GM12878 (cell line): ENCODE data around the gene CD52. TPM values are rescaled to one million over a fixed set of nuclear protein-coding genes. Genes with fewer than 3 reads are reported as not detected.

Source experiments
- ATAC-seq: fragments of 200-7000 bp; cut with Tn5 transposase; 3 replicates; pipeline ENCODE4 v1.9.1; 2020; ENCODE audit warnings: mild to moderate bottlenecking, moderate library complexity
- BruUV-seq: library from RNA; stranded (reverse); fragments of 400-500 nt; replicated peaks from 2 replicates; lab custom pipeline; 2021; lab: Mats Ljungman, UMichigan
- CTCF ChIA-PET: fragments of 300-600 bp; sonication (Branson Sonifier 250); formaldehyde crosslinking; extraction: SDS; loops from one replicate; lab custom pipeline; 2021; ENCODE audit warnings: inconsistent platforms; lab: Yijun Ruan, JAX
- POLR2A ChIA-PET: fragments of 350-600 bp; formaldehyde crosslinking; extraction: SDS; loops from one replicate; lab custom pipeline; 2021; ENCODE audit warnings: inconsistent platforms; lab: Charles Lee
- RAD21 ChIA-PET: fragments of 300-600 bp; sonication (Branson Sonifier 250); formaldehyde crosslinking; loops from one replicate; lab custom pipeline; 2023; ENCODE audit warnings: antibody characterized with exemption; ENCODE audit not compliant: unreplicated experiment; lab: Charles Lee
- SMC1A ChIA-PET: fragments of 300-600 bp; sonication (Branson Sonifier 250); formaldehyde crosslinking; loops from one replicate; lab custom pipeline; 2023; ENCODE audit not compliant: unreplicated experiment, uncharacterized antibody; lab: Charles Lee
- DNase-seq: peaks from one replicate; pipeline ENCODE4 v3.0.0-alpha.2; 2011; ENCODE audit warnings: low read depth, low spot score
- FAIRE-seq: peaks from 3 replicates; lab custom pipeline; 2011; peaks lifted over from hg19 to GRCh38; lab: Jason Lieb, UNC
- H2AFZ ChIP-seq: 2 replicates; pipeline ENCODE4 v1.6.0; 2011; ENCODE audit warnings: low read depth, low read length, control low read depth; ENCODE audit not compliant: control insufficient read depth
- H3K27ac ChIP-seq: 2 replicates; pipeline ENCODE4 v1.5.1; 2011; ENCODE audit warnings: control low read depth; ENCODE audit not compliant: control insufficient read depth, insufficient read depth
- H3K27me3 ChIP-seq, 2 experiments: replicated peaks in 1 of 2; 2 replicates each; pipeline versions ENCODE4 v1.6.0 to v1.6.1; 2011; ENCODE audit warnings: low read length in 1 of 2; ENCODE audit not compliant: control insufficient read depth in 2 of 2, insufficient read depth in 2 of 2
- H3K36me3 ChIP-seq, 2 experiments: 2 replicates each; pipeline ENCODE4 v1.5.1; 2011; ENCODE audit warnings: low read length in 1 of 2; ENCODE audit not compliant: control insufficient read depth in 2 of 2, insufficient read depth in 2 of 2
- H3K4me1 ChIP-seq: 2 replicates; pipeline ENCODE4 v1.6.1; 2011; ENCODE audit warnings: mild to moderate bottlenecking, low read length, moderate library complexity, mixed read lengths; ENCODE audit not compliant: control insufficient read depth, insufficient read depth
- H3K4me2 ChIP-seq: 2 replicates; pipeline ENCODE4 v1.6.0; 2011; ENCODE audit warnings: control low read depth; ENCODE audit not compliant: control insufficient read depth, insufficient read depth
- H3K4me3 ChIP-seq: fragments of 200-600 bp; sonication (generic); 2 replicates; pipeline ENCODE4 v1.5.1; 2016
- H3K79me2 ChIP-seq: 2 replicates; pipeline ENCODE4 v1.6.0; 2011; ENCODE audit warnings: low read length; ENCODE audit not compliant: control insufficient read depth, insufficient read depth
- H3K9ac ChIP-seq: 2 replicates; pipeline ENCODE4 v1.8.0; 2011; ENCODE audit warnings: low read length, control low read depth, mixed read lengths; ENCODE audit not compliant: control insufficient read depth, insufficient read depth
- H3K9me3 ChIP-seq: replicated peaks from 3 replicates; pipeline ENCODE4 v1.5.1; 2011; ENCODE audit warnings: mild to moderate bottlenecking, low read length; ENCODE audit not compliant: control insufficient read depth, insufficient read depth
- H4K20me1 ChIP-seq: 2 replicates; pipeline ENCODE4 v1.6.0; 2011; ENCODE audit not compliant: control insufficient read depth, insufficient read depth
- CREM ChIP-seq: IDR thresholded peaks from 2 replicates; pipeline ENCODE4 v1.6.1; 2014; ENCODE audit warnings: antibody characterized with exemption, low read depth
- KAT2A ChIP-seq: conservative IDR thresholded peaks from 2 replicates; pipeline ENCODE4 v1.6.1; 2011; ENCODE audit warnings: low read depth, low read length; ENCODE audit not compliant: control insufficient read depth
- MTA3 ChIP-seq: IDR thresholded peaks from 2 replicates; pipeline ENCODE4 v1.6.1; 2012; ENCODE audit warnings: low read length, inconsistent platforms, borderline replicate concordance
- NR2C2 ChIP-seq: IDR thresholded peaks from 2 replicates; pipeline ENCODE4 v1.6.1; 2011; ENCODE audit warnings: borderline replicate concordance, low read depth; ENCODE audit not compliant: control insufficient read depth, insufficient read length
- PML ChIP-seq: IDR thresholded peaks from 2 replicates; pipeline ENCODE4 v1.6.1; 2012; ENCODE audit warnings: low read length, inconsistent platforms
- POU2F2 ChIP-seq: IDR thresholded peaks from 3 replicates; pipeline ENCODE4 v1.6.1; 2011; ENCODE audit warnings: low read depth, mild to moderate bottlenecking, low read length, borderline replicate concordance
- RAD21 ChIP-seq: IDR thresholded peaks from 2 replicates; pipeline ENCODE4 v1.6.1; 2011; ENCODE audit warnings: mild to moderate bottlenecking, low read depth, low read length, moderate library complexity; ENCODE audit not compliant: insufficient read depth
- RUNX3 ChIP-seq: IDR thresholded peaks from 2 replicates; pipeline ENCODE4 v1.6.1; 2012; ENCODE audit warnings: low read length, inconsistent platforms
- SKIL ChIP-seq: fragments of 450-650 bp; IDR thresholded peaks from 2 replicates; pipeline ENCODE4 v1.6.1; 2017; ENCODE audit warnings: mild to moderate bottlenecking, low read depth, inconsistent platforms; ENCODE audit not compliant: poor library complexity, severe bottlenecking
- WRNIP1 ChIP-seq: IDR thresholded peaks from 2 replicates; pipeline ENCODE4 v1.6.1; 2011; ENCODE audit warnings: low read depth, low read length, improper control_type of control experiment, borderline replicate concordance
- ZNF622 ChIP-seq: fragments of 450-650 bp; IDR thresholded peaks from 2 replicates; pipeline ENCODE4 v1.6.1; 2017; ENCODE audit warnings: mild to moderate bottlenecking, inconsistent platforms
- WGBS: methylation state at CpG from one replicate; pipeline ENCODE4 v1.1.6; 2016; ENCODE audit warnings: low lambda C conversion rate; ENCODE audit not compliant: insufficient replicate concordance, insufficient coverage; ENCODE audit errors: missing lambda C conversion rate; 5-methylcytosine and 5-hydroxymethylcytosine counted together
- in situ Hi-C: fragments of 300-500 bp; cut with MboI; formaldehyde crosslinking; loops from 9 replicates; pipeline ENCODE4 v1.14.3; 2018; ENCODE audit warnings: mixed read lengths
- intact Hi-C: fragments of 100-400 bp; cut with micrococcal nuclease; formaldehyde crosslinking; loops from one replicate; pipeline ENCODE4 v1.14.2; 2022; ENCODE audit not compliant: unreplicated experiment
- polyA plus RNA-seq, 11 experiments: library from polyadenylated mRNA; depleted of rRNA in 4 of 11; unstranded in 6 of 11; stranded (reverse) in 5 of 11; fragments of >200 nt; fragmentation: Nextera tagmentation in 4 of 11; fragmentation: Illumina TruSeq in 1 of 11; extraction: Ambion mirVana in 4 of 11; extraction: Trizol in 1 of 11; gene quantifications; 1 replicate in 1 of 11; 2 replicates in 10 of 11; pipeline versions ENCODE4 v1.2.1 to v1.2.3, GENCODE V29; 2011 to 2016; ENCODE audit warnings: inconsistent platforms in 2 of 11, missing spikeins in 2 of 11, low read depth in 1 of 11
- total RNA-seq, 4 experiments: library from RNA; depleted of rRNA in 3 of 4; stranded (reverse); fragments of >200 nt in 3 of 4; fragmentation: Illumina TruSeq in 1 of 4; extraction: Trizol in 1 of 4; gene quantifications; 2 replicates each; pipeline versions ENCODE4 v1.2.1 to v1.2.3, GENCODE V29; 2013 to 2021
- TF ChIP-seq, protein P1 (sequence below): fragments of 450-650 bp; IDR thresholded peaks from 2 replicates; pipeline ENCODE4 v1.6.1; 2016; ENCODE audit warnings: mild to moderate bottlenecking

Gene CD52
- total and polyA plus RNA-seq, 10 of the 15 experiments (the other 5 are each of a cell fraction or from before 2014, with no cell fraction given), result 237 to 2,736 (median 532) TPM

DNA sequence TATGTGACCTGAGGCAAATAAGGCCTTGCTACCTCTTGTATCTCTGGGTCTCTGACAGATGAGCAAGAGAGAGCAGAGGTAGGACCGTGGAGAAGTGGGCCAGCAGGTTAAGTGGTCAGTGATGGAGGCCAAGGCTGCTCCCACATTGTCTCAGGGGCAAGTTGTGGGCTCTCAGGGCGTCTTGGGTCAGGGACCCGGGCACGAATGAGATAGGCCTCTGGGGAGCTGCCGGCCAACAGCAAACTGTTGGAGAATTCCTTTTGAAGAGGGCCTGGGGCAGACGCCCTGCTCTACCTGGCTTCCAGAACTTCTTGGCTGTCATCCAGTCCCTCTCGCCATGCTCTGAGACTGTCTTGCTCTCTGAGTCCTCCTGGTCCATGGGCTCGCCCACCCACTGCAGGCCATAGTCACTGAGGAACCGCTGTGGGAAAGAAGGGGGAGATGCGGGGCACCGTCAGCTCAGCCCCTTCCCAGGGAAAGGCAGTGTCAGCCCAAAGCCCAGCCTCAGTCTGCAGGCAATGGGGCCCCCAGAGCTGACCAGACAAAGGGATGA, 23.8 kb upstream of the CD52 start:
- WGBS, result 93% methylated on average over 11 of the region's 11 CpGs
- Histone ChIP-seq H3K9ac (no peak overlapping the region), H3K4me1 (peaks cover 24% of the 10 kb centered on the region), H3K4me3 (no peak overlapping the region), H3K27ac (no peak overlapping the region), H4K20me1 (no peaks in the 10 kb centered on the region), H3K36me3 (no peaks in the 10 kb centered on the region), H3K79me2 (no peaks in the 10 kb centered on the region), H3K27me3 (no peaks in the 10 kb centered on the region), H3K4me2 (no peak overlapping the region), H3K9me3 (no peaks in the 10 kb centered on the region), H2AFZ (no peak overlapping the region)
- no peak for TF ChIP-seq RAD21
- no peak for TF ChIP-seq POU2F2
- ChIA-PET CTCF (no interaction called here), POLR2A (no interaction called here), RAD21 (interaction anchor here (1.7 kb wide), 1 partner anchor 123 kb away, joined by 3 read pairs; no protein-coding TSS in a partner anchor), SMC1A (interaction anchor here (1.1 kb wide), 1 partner anchor 28 kb away, joined by 3 read pairs; no protein-coding TSS in a partner anchor)
- DNase-seq (no peak), ATAC-seq (no peak), FAIRE-seq (no peak)
- intact Hi-C loops (no loop called here), in situ Hi-C loops (no loop called here)
- no TSS peak for BruUV-seq

DNA sequence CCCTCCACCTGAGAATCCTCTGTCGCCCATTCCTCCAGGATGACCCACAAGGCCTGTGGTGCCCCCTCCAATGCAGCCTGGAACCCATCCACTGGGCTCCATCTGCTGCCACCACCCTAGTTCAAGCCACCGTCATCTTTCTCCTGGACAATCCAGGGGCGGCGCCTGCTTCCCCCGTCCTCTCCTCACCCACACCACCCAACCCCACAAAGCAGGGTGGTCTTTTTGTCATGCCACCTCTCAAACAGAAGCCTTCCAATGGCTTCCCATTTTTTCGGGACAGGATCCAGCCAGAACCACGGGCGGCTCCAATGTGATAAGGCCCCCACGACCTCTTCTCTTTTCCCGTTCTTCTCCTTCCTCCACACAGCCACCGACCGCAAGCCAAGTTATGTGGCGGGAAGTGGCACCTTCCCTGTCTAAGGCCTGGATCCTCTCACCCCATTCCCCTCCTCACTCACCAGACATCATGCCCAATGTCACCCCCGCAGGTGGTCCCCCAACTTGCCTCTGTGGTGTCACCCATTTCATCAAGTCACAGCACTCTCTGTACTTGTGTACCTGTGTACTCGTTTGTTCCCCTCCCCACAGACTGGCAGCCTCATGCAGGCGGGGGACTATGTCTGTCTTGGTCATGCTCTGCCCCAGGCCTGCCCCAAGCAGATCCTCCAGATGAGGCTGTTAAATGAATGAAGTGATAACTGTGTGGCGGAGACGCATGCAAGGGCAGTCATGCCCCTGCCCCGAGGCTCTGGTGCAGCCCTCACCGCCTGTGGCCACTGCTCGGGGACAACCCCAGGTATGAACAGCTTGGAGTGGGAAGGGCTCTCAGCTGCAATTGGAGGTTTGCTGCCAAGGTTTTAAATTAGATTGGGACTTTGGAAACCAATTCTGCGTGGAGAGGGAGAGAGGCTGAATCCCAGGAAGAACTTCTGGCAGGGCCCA, 22.3 kb upstream of the CD52 start:
- in situ Hi-C loops (no loop called here), intact Hi-C loops (no loop called here)
- DNase-seq, result no peak
- SMC1A ChIA-PET, result interaction anchor here (0.7 kb wide), 1 partner anchor 396 kb away, joined by 3 read pairs; no protein-coding TSS in a partner anchor
- H3K9me3 ChIP-seq, result no peaks in the 10 kb centered on the region
- no peak overlapping the region for H2AFZ ChIP-seq
- H4K20me1 ChIP-seq, result no peaks in the 10 kb centered on the region
- POLR2A ChIA-PET, result interaction anchor here (0.5 kb wide), 1 partner anchor 12 kb away, joined by 5 read pairs; no protein-coding TSS in a partner anchor
- ATAC-seq, result no peak
- H3K4me1 ChIP-seq, result peaks cover 10% of the 10 kb centered on the region
- H3K27ac ChIP-seq, result no peak overlapping the region
- H3K79me2 ChIP-seq, result no peaks in the 10 kb centered on the region
- no peak for FAIRE-seq
- 84% methylated on average over 17 of the region's 22 CpGs for WGBS
- CTCF ChIA-PET, result interaction anchor here (0.6 kb wide), 1 partner anchor 12 kb away, joined by 3 read pairs; no protein-coding TSS in a partner anchor
- no peaks in the 10 kb centered on the region for H3K27me3 ChIP-seq
- BruUV-seq, result no TSS peak
- no peaks in the 10 kb centered on the region for H3K36me3 ChIP-seq
- no peak overlapping the region for H3K4me3 ChIP-seq
- no peak overlapping the region for H3K4me2 ChIP-seq
- RAD21 ChIA-PET, result no interaction called here
- no peak overlapping the region for H3K9ac ChIP-seq
- TF ChIP-seq PML (no peak), SKIL (no peak), CREM (no peak), MTA3 (no peak), KAT2A (no peak), RUNX3 (no peak), WRNIP1 (no peak), ZNF622 (no peak), NR2C2 (no peak)
- TF ChIP-seq, protein P1, sequence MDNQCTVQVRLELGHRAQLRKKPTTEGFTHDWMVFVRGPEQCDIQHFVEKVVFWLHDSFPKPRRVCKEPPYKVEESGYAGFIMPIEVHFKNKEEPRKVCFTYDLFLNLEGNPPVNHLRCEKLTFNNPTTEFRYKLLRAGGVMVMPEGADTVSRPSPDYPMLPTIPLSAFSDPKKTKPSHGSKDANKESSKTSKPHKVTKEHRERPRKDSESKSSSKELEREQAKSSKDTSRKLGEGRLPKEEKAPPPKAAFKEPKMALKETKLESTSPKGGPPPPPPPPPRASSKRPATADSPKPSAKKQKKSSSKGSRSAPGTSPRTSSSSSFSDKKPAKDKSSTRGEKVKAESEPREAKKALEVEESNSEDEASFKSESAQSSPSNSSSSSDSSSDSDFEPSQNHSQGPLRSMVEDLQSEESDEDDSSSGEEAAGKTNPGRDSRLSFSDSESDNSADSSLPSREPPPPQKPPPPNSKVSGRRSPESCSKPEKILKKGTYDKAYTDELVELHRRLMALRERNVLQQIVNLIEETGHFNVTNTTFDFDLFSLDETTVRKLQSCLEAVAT, result no peak
